Breast epithelium (tissue), 4 donors: ENCODE results near the gene CNKSR3. TPM values are rescaled to one million over a fixed set of nuclear protein-coding genes. Genes with fewer than 3 reads are reported as not detected.
A peak's percentile ranks its signal among the peaks of the same experiment; 100 is the strongest.

ENCODE experiments used
- DNase-seq, 2 donors: peaks; one replicate each; pipeline ENCODE4 v3.0.0-alpha.2; 2019; ENCODE audit warnings: low spot score in 2 of 2
- H3K27ac ChIP-seq, 2 donors: fragments of 200-600 bp; sonication (generic) in 1 of 2; one replicate each; pipeline ENCODE4 v1.5.1; 2016 to 2019; ENCODE audit warnings: mild to moderate bottlenecking in 1 of 2
- H3K27me3 ChIP-seq, 2 donors: fragments of 200-600 bp; sonication (generic) in 1 of 2; one replicate each; pipeline versions ENCODE4 v1.5.1 to v1.6.0; 2017 to 2019; ENCODE audit warnings: control low read depth in 1 of 2, mild to moderate bottlenecking in 1 of 2
- H3K36me3 ChIP-seq: fragments of 200-600 bp; one replicate; pipeline ENCODE4 v1.5.1; 2019
- H3K4me1 ChIP-seq, 2 donors: fragments of 200-600 bp; sonication (generic); one replicate each; pipeline ENCODE4 v1.5.1; 2016 to 2019; ENCODE audit warnings: control low read depth in 1 of 2
- H3K4me3 ChIP-seq, 3 donors: fragments of 200-600 bp; sonication (generic); 1 replicate in 2 of 3; 2 replicates in 1 of 3; pipeline ENCODE4 v1.5.1; 2016 to 2019; ENCODE audit warnings: mild to moderate bottlenecking in 3 of 3, moderate library complexity in 2 of 3
- H3K9me3 ChIP-seq, 2 donors: fragments of 200-600 bp; sonication (generic) in 1 of 2; one replicate each; pipeline ENCODE4 v1.5.1; 2016 to 2019; ENCODE audit warnings: control low read depth in 1 of 2
- POLR2A ChIP-seq: fragments of 450-650 bp; IDR thresholded peaks from one replicate; pipeline ENCODE4 v1.6.1; 2016; ENCODE audit warnings: antibody characterized with exemption, mild to moderate bottlenecking, moderate library complexity
- POLR2AphosphoS5 ChIP-seq, 3 donors: sonication (generic); formaldehyde crosslinking; IDR thresholded peaks; one replicate each; pipeline ENCODE4 v1.6.1; 2017; ENCODE audit warnings: antibody characterized with exemption in 3 of 3
- intact Hi-C: fragments of 100-400 bp; cut with DNase I; formaldehyde crosslinking; loops from one replicate; pipeline ENCODE4 v1.15.1; 2023; ENCODE audit warnings: low total_unique reads
- total RNA-seq, 3 donors: library from RNA; depleted of rRNA; stranded (reverse); fragments of >200 nt; gene quantifications; one replicate each; pipeline ENCODE4 v1.1.0, GENCODE V29; 2016
- TF ChIP-seq, protein P1 (sequence below), 3 donors: fragments of 450-650 bp; IDR thresholded peaks; one replicate each; pipeline ENCODE4 v1.5.1; 2016 to 2017; ENCODE audit warnings: antibody characterized with exemption in 3 of 3, mild to moderate bottlenecking in 3 of 3, moderate library complexity in 3 of 3

Gene CNKSR3
- total RNA-seq, 3 donors from 2014 or later = 2.1 to 8.6 (median 5.2) TPM

- TF ChIP-seq POLR2A = no peak
- TF ChIP-seq, protein P1, sequence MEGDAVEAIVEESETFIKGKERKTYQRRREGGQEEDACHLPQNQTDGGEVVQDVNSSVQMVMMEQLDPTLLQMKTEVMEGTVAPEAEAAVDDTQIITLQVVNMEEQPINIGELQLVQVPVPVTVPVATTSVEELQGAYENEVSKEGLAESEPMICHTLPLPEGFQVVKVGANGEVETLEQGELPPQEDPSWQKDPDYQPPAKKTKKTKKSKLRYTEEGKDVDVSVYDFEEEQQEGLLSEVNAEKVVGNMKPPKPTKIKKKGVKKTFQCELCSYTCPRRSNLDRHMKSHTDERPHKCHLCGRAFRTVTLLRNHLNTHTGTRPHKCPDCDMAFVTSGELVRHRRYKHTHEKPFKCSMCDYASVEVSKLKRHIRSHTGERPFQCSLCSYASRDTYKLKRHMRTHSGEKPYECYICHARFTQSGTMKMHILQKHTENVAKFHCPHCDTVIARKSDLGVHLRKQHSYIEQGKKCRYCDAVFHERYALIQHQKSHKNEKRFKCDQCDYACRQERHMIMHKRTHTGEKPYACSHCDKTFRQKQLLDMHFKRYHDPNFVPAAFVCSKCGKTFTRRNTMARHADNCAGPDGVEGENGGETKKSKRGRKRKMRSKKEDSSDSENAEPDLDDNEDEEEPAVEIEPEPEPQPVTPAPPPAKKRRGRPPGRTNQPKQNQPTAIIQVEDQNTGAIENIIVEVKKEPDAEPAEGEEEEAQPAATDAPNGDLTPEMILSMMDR (IDR thresholded peaks at IDR 0.05) = no peak
- TF ChIP-seq POLR2AphosphoS5 (IDR thresholded peaks at IDR 0.05) = no peak
- DNase-seq = no peak
- Histone ChIP-seq H3K36me3 (no peaks in the 10 kb centered on the region), H3K4me1 (no peaks in the 10 kb centered on the region), H3K27ac (no peak overlapping the region), H3K4me3 (no peak overlapping the region), H3K27me3 (no peaks in the 10 kb centered on the region), H3K9me3 (no peaks in the 10 kb centered on the region)
- intact Hi-C loops = no loop called here
Observed at GRCh38 chr6:154460306-154461071, 50.0 kb downstream of the CNKSR3 start.

- TF ChIP-seq POLR2AphosphoS5 (IDR thresholded peaks at IDR 0.05) = no peak
- TF ChIP-seq, protein P1 (IDR thresholded peaks at IDR 0.05) = no peak
- no peak for TF ChIP-seq POLR2A
Observed at GRCh38 chr6:154459513-154459912, 51.0 kb downstream of the CNKSR3 start.

DNA sequence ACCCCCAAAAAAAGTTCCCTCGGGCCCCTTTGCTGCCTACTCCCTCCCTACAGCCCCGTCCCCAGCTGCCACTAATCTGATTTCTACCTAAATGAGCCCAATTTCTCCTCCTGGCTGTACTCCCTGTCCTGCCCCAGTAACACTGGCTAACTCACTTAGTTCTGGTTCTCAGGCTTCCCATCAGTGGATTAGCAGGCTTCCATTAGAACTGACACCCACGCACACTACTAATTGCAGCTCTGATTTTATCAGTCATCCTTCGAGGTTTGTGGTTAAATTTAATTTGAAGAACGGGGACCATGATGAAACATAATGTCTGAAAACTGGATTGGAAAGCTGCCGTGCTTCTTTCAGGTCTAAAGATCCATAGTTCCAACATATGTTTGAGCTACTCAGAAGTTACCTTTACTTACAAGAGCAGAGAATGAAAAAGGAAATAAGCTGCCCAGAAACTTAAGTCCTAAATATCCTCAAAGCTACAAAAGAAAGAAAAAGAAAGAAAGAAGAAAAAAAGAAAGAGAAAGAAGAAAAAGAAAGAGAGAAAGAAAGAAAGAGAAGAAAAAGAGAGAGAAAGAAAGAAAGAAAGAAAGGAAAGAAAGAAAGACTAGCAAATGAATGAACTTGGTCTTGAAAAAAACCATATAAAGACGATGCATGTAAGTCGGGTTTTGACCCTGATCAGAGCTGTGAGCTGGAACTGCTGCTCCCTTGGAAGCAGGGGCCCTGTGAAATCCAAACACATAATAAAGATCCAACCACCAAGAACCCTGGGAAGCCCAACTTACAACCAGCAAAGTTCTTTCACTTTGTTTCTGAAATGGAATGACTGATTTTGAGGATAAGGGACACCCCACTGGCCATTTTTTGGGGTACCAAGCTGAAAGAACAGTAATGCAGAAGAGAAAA lies 51.7 kb downstream of the CNKSR3 start:
- no peak overlapping the region for H3K4me3 ChIP-seq
- H3K27ac ChIP-seq = peak overlapping the region in 1 of 2 donors; percentile 37
- H3K27me3 ChIP-seq = no peaks in the 10 kb centered on the region
- no peaks in the 10 kb centered on the region for H3K9me3 ChIP-seq
- TF ChIP-seq, protein P1 (IDR thresholded peaks at IDR 0.05) = no peak
- TF ChIP-seq POLR2AphosphoS5 (IDR thresholded peaks at IDR 0.05) (no peak), POLR2A (no peak)
- no peaks in the 10 kb centered on the region for H3K36me3 ChIP-seq
- intact Hi-C loops = no loop called here
- no peaks in the 10 kb centered on the region for H3K4me1 ChIP-seq
- DNase-seq = no peak

More at GRCh38 chr6:154459513-154459912, 51.0 kb downstream of the CNKSR3 start:
- H3K36me3 ChIP-seq = no peaks in the 10 kb centered on the region
- no peaks in the 10 kb centered on the region for H3K9me3 ChIP-seq
- no peaks in the 10 kb centered on the region for H3K27me3 ChIP-seq
- no peaks in the 10 kb centered on the region for H3K4me1 ChIP-seq
- H3K27ac ChIP-seq = no peak overlapping the region
- no peak for DNase-seq
- intact Hi-C loops = no loop called here
- H3K4me3 ChIP-seq = no peak overlapping the region

- Histone ChIP-seq H3K4me1 (no peaks in the 10 kb centered on the region), H3K9me3 (no peaks in the 10 kb centered on the region), H3K4me3 (no peak overlapping the region), H3K27me3 (no peaks in the 10 kb centered on the region), H3K27ac (peak overlapping the region in 1 of 2 donors; percentile 37), H3K36me3 (no peaks in the 10 kb centered on the region)
- intact Hi-C loops = no loop called here
- DNase-seq = peak in 1 of 2 donors; percentile 24
- TF ChIP-seq POLR2AphosphoS5 (IDR thresholded peaks at IDR 0.05) (no peak), POLR2A (no peak)
- TF ChIP-seq, protein P1 (IDR thresholded peaks at IDR 0.05) = no peak
Observed at GRCh38 chr6:154457881-154458284, 52.6 kb downstream of the CNKSR3 start.
